Small intestine (tissue), 7 donors: Measurements from ENCODE around the gene SGIP1. TPM values are rescaled to one million over a fixed set of nuclear protein-coding genes. Genes with fewer than 3 reads are reported as not detected.

Experiments
- DNase-seq, 2 donors: peaks; one replicate each; pipeline versions ENCODE4 v3.0.0 to v3.0.0-alpha.2; 2013
- FAIRE-seq: peaks from 2 replicates; lab custom pipeline; 2012; peaks lifted over from hg19 to GRCh38; lab: Jason Lieb, UNC
- H3K27ac ChIP-seq, 3 donors: one replicate each; pipeline ENCODE4 v1.5.1; 2013; ENCODE audit warnings: low read length in 2 of 3, mild to moderate bottlenecking in 2 of 3, control low read depth in 1 of 3, inconsistent platforms in 1 of 3, low read depth in 1 of 3, moderate library complexity in 1 of 3
- H3K27me3 ChIP-seq, 3 donors: one replicate each; pipeline ENCODE4 v1.6.1; 2013; ENCODE audit warnings: low read length in 3 of 3, inconsistent platforms in 1 of 3; ENCODE audit not compliant: control insufficient read depth in 3 of 3, insufficient read depth in 3 of 3
- H3K36me3 ChIP-seq, 3 donors: one replicate each; pipeline ENCODE4 v1.6.1; 2013; ENCODE audit warnings: low read length in 3 of 3, inconsistent platforms in 1 of 3, low read depth in 1 of 3, mild to moderate bottlenecking in 1 of 3, moderate library complexity in 1 of 3; ENCODE audit not compliant: control insufficient read depth in 3 of 3, insufficient read depth in 2 of 3
- H3K4me1 ChIP-seq, 3 donors: one replicate each; pipeline ENCODE4 v1.6.1; 2013; ENCODE audit warnings: low read length in 2 of 3, inconsistent platforms in 1 of 3, low read depth in 1 of 3, mild to moderate bottlenecking in 1 of 3, moderate library complexity in 1 of 3; ENCODE audit not compliant: control insufficient read depth in 3 of 3, insufficient read depth in 2 of 3
- H3K4me3 ChIP-seq, 3 donors: one replicate each; pipeline ENCODE4 v1.5.1; 2013; ENCODE audit warnings: low read length in 3 of 3, control low read depth in 1 of 3, inconsistent platforms in 1 of 3, low read depth in 1 of 3, mild to moderate bottlenecking in 1 of 3, moderate library complexity in 1 of 3
- H3K9me3 ChIP-seq, 2 donors: one replicate each; pipeline ENCODE4 v1.6.1; 2013; ENCODE audit warnings: low read depth in 1 of 2, low read length in 1 of 2; ENCODE audit not compliant: control insufficient read depth in 2 of 2, insufficient read depth in 1 of 2
- WGBS, 3 donors: extraction: QIAGEN DNeasy Blood & Tissue Kit; methylation state at CpG; one replicate each; pipeline ENCODE4 v1.1.7; 2013; 5-methylcytosine and 5-hydroxymethylcytosine counted together
- polyA plus RNA-seq, 4 donors: library from polyadenylated mRNA; stranded (reverse) in 3 of 4; unstranded in 1 of 4; fragments of 200-250 nt in 3 of 4; fragments of 120-200 nt in 1 of 4; gene quantifications; one replicate each; pipeline versions ENCODE4 v1.2.1 to v1.2.3, GENCODE V29; 2013
- donor health status: healthy with polysubstance abuse.
- donor health status: control.
- donor health status: control.
- donor health status: Bipolar disorder and iron deficiency.
- donor health status: healthy.

The SGIP1 gene
- polyA plus RNA-seq, 4 donors, result 1.6 to 2.2 TPM; not detected in 2

- Histone ChIP-seq H3K9me3 (no peaks in the 10 kb centered on the region), H3K27me3 (no peaks in the 10 kb centered on the region), H3K4me1 (no peaks in the 10 kb centered on the region), H3K36me3 (no peaks in the 10 kb centered on the region), H3K27ac (no peak overlapping the region), H3K4me3 (no peak overlapping the region)
- no peak for DNase-seq
- WGBS, 3 donors, result 71 to 85% (median 81%) methylated on average over 9 of the region's 9 CpGs
- FAIRE-seq, result no peak
These were observed 205.6 kb downstream of the SGIP1 start for GRCh38 chr1:66739401-66740157.

- no peaks in the 10 kb centered on the region for H3K27me3 ChIP-seq
- no peak overlapping the region for H3K27ac ChIP-seq
- H3K9me3 ChIP-seq, result no peaks in the 10 kb centered on the region
- no peaks in the 10 kb centered on the region for H3K4me1 ChIP-seq
- FAIRE-seq (no peak), DNase-seq (no peak)
- 39 to 54% (median 46%) methylated on average over 2 of the region's 2 CpGs for WGBS, 3 donors
- no peaks in the 10 kb centered on the region for H3K36me3 ChIP-seq
- H3K4me3 ChIP-seq, result no peak overlapping the region
These were observed 211.5 kb downstream of the SGIP1 start for GRCh38 chr1:66745451-66745850.

GRCh38 chr1:66747501-66747900, 213.5 kb downstream of the SGIP1 start:
- DNase-seq (no peak), FAIRE-seq (peak; percentile 47)
- no peak overlapping the region for H3K27ac ChIP-seq
- no peak overlapping the region for H3K4me3 ChIP-seq
- peaks cover 0 to 15% (median 1%) of the 10 kb centered on the region in 3 donors for H3K27me3 ChIP-seq
- WGBS, 3 donors, result 15 to 29% (median 20%) methylated on average over 1 of the region's 1 CpG
- peaks cover 0 to 2% (median 0%) of the 10 kb centered on the region in 3 donors for H3K4me1 ChIP-seq
- H3K36me3 ChIP-seq, result no peaks in the 10 kb centered on the region
- no peaks in the 10 kb centered on the region for H3K9me3 ChIP-seq

- Histone ChIP-seq H3K4me3 (no peak overlapping the region), H3K4me1 (peaks cover 0 to 6% (median 0%) of the 10 kb centered on the region in 3 donors), H3K36me3 (no peaks in the 10 kb centered on the region), H3K27ac (no peak overlapping the region), H3K27me3 (peaks cover 0 to 28% (median 5%) of the 10 kb centered on the region in 3 donors), H3K9me3 (no peaks in the 10 kb centered on the region)
- WGBS, 3 donors, result 72 to 83% (median 74%) methylated on average over 3 of the region's 3 CpGs
- DNase-seq (no peak), FAIRE-seq (no peak)
These were observed 216.6 kb downstream of the SGIP1 start for GRCh38 chr1:66750577-66750976.

GRCh38 chr1:66751160-66751559, 217.2 kb downstream of the SGIP1 start:
- no peaks in the 10 kb centered on the region for H3K36me3 ChIP-seq
- H3K4me3 ChIP-seq, result no peak overlapping the region
- H3K27me3 ChIP-seq, result peaks cover 0 to 28% (median 5%) of the 10 kb centered on the region in 3 donors
- H3K9me3 ChIP-seq, result no peaks in the 10 kb centered on the region
- H3K27ac ChIP-seq, result no peak overlapping the region
- DNase-seq (no peak), FAIRE-seq (no peak)
- 54 to 79% (median 70%) methylated on average over 4 of the region's 4 CpGs for WGBS, 3 donors
- H3K4me1 ChIP-seq, result peaks cover 0 to 6% (median 0%) of the 10 kb centered on the region in 3 donors

- no peaks in the 10 kb centered on the region for H3K36me3 ChIP-seq
- FAIRE-seq, result no peak
These were observed 218.1 kb downstream of the SGIP1 start, which contains the start of gene DYNLT5 for GRCh38 chr1:66752000-66752592. DYNLT5 (plus strand) TSS chr1:66752459; CDS start chr1:66754659, 2,200 bp downstream.

GRCh38 chr1:66752671-66753371, 218.9 kb downstream of the SGIP1 start:
- H3K36me3 ChIP-seq, result no peaks in the 10 kb centered on the region
- no peak overlapping the region for H3K27ac ChIP-seq
- WGBS, 3 donors, result 43 to 44% (median 43%) methylated on average over 18 of the region's 18 CpGs
- peaks cover 0 to 28% (median 5%) of the 10 kb centered on the region in 3 donors for H3K27me3 ChIP-seq
- DNase-seq, result no peak
- FAIRE-seq, result no peak
- H3K9me3 ChIP-seq, result no peaks in the 10 kb centered on the region
- peaks cover 0 to 6% (median 0%) of the 10 kb centered on the region in 3 donors for H3K4me1 ChIP-seq
- peak overlapping the region in 1 of 3 donors; percentile 33 for H3K4me3 ChIP-seq

More at GRCh38 chr1:66752000-66752592, 218.1 kb downstream of the SGIP1 start, which contains the start of gene DYNLT5:
- Histone ChIP-seq H3K27me3 (peaks cover 0 to 28% (median 5%) of the 10 kb centered on the region in 3 donors), H3K4me1 (peaks cover 0 to 6% (median 0%) of the 10 kb centered on the region in 3 donors), H3K27ac (no peak within 1 kb of the TSS), H3K4me3 (peak within 1 kb of the TSS in 1 of 3 donors; percentile 33), H3K9me3 (no peaks in the 10 kb centered on the region)
- 4 to 13% (median 10%) methylated on average over 35 of the region's 35 CpGs for WGBS, 3 donors
- DNase-seq, result peak in 1 of 2 donors; percentile 43

GRCh38 chr1:66757722-66758240, 223.8 kb downstream of the SGIP1 start:
- WGBS, 3 donors, result 75 to 89% (median 87%) methylated on average over 6 of the region's 6 CpGs
- FAIRE-seq, result no peak
- Histone ChIP-seq H3K27ac (no peak overlapping the region), H3K36me3 (no peaks in the 10 kb centered on the region), H3K4me3 (no peak overlapping the region), H3K4me1 (peaks cover 0 to under 1% (median 0%) of the 10 kb centered on the region in 3 donors), H3K9me3 (no peaks in the 10 kb centered on the region), H3K27me3 (peaks cover 0 to 10% (median 2%) of the 10 kb centered on the region in 3 donors)
- no peak for DNase-seq
